Bronchial epithelial cell (primary cell): ENCODE results near the gene MXRA8. TPM values are rescaled to one million over a fixed set of nuclear protein-coding genes. Genes with fewer than 3 reads are reported as not detected.

Experiments
- DNase-seq: peaks from one replicate; pipeline ENCODE4 v3.0.0-alpha.2; 2010; ENCODE audit warnings: low read depth
- FAIRE-seq: peaks from 2 replicates; lab custom pipeline; 2011; peaks lifted over from hg19 to GRCh38; lab: Jason Lieb, UNC
- H3K27me3 ChIP-seq: 2 replicates; pipeline ENCODE4 v1.5.1; 2011; ENCODE audit warnings: low read length; ENCODE audit not compliant: control insufficient read depth, insufficient read depth
- H3K36me3 ChIP-seq: 2 replicates; pipeline ENCODE4 v1.5.1; 2011; ENCODE audit warnings: low read length; ENCODE audit not compliant: control insufficient read depth, insufficient read depth
- H3K4me3 ChIP-seq: 2 replicates; pipeline ENCODE4 v1.5.1; 2011; ENCODE audit warnings: mild to moderate bottlenecking, low read depth, low read length, control low read depth
- total RNA-seq: library from RNA; depleted of rRNA; stranded (reverse); fragments of >200 nt; gene quantifications from 2 replicates; pipeline ENCODE4 v1.2.1, GENCODE V29; 2014
- TF ChIP-seq, protein P1 (sequence below): IDR thresholded peaks from 2 replicates; pipeline ENCODE4 v1.5.1; 2011; ENCODE audit warnings: mild to moderate bottlenecking, moderate library complexity, low read length, control low read depth, inconsistent platforms; ENCODE audit not compliant: insufficient read depth, severe bottlenecking

The MXRA8 gene
- total RNA-seq, 1 donor from 2014 or later, result 5.0 TPM

DNA sequence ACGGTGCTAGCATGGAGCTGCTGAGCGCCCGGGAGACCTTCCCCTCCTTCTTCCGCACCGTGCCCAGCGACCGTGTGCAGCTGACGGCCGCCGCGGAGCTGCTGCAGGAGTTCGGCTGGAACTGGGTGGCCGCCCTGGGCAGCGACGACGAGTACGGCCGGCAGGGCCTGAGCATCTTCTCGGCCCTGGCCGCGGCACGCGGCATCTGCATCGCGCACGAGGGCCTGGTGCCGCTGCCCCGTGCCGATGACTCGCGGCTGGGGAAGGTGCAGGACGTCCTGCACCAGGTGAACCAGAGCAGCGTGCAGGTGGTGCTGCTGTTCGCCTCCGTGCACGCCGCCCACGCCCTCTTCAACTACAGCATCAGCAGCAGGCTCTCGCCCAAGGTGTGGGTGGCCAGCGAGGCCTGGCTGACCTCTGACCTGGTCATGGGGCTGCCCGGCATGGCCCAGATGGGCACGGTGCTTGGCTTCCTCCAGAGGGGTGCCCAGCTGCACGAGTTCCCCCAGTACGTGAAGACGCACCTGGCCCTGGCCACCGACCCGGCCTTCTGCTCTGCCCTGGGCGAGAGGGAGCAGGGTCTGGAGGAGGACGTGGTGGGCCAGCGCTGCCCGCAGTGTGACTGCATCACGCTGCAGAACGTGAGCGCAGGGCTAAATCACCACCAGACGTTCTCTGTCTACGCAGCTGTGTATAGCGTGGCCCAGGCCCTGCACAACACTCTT, 26.2 kb downstream of the MXRA8 start:
- no peak for FAIRE-seq
- Histone ChIP-seq H3K4me3 (no peak overlapping the region), H3K36me3 (peaks cover 11% of the 10 kb centered on the region), H3K27me3 (no peaks in the 10 kb centered on the region)
- TF ChIP-seq, protein P1, sequence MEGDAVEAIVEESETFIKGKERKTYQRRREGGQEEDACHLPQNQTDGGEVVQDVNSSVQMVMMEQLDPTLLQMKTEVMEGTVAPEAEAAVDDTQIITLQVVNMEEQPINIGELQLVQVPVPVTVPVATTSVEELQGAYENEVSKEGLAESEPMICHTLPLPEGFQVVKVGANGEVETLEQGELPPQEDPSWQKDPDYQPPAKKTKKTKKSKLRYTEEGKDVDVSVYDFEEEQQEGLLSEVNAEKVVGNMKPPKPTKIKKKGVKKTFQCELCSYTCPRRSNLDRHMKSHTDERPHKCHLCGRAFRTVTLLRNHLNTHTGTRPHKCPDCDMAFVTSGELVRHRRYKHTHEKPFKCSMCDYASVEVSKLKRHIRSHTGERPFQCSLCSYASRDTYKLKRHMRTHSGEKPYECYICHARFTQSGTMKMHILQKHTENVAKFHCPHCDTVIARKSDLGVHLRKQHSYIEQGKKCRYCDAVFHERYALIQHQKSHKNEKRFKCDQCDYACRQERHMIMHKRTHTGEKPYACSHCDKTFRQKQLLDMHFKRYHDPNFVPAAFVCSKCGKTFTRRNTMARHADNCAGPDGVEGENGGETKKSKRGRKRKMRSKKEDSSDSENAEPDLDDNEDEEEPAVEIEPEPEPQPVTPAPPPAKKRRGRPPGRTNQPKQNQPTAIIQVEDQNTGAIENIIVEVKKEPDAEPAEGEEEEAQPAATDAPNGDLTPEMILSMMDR, result no peak
- no peak for DNase-seq

DNA sequence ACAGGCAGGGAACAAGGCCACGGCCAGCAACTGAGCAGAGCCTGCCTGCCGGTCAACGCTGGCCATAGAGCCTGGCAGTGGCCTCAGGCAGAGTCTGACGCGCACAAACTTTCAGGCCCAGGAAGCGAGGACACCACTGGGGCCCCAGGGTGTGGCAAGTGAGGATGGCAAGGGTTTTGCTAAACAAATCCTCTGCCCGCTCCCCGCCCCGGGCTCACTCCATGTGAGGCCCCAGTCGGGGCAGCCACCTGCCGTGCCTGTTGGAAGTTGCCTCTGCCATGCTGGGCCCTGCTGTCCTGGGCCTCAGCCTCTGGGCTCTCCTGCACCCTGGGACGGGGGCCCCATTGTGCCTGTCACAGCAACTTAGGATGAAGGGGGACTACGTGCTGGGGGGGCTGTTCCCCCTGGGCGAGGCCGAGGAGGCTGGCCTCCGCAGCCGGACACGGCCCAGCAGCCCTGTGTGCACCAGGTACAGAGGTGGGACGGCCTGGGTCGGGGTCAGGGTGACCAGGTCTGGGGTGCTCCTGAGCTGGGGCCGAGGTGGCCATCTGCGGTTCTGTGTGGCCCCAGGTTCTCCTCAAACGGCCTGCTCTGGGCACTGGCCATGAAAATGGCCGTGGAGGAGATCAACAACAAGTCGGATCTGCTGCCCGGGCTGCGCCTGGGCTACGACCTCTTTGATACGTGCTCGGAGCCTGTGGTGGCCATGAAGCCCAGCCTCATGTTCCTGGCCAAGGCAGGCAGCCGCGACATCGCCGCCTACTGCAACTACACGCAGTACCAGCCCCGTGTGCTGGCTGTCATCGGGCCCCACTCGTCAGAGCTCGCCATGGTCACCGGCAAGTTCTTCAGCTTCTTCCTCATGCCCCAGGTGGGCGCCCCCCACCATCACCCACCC, 27.0 kb downstream of the MXRA8 start, which contains the start of gene TAS1R3:
TAS1R3 (plus strand) TSS at position 213 of the 898 bp plus-strand sequence; CDS start at position 279, 66 bp downstream.
- Histone ChIP-seq H3K27me3 (no peaks in the 10 kb centered on the region), H3K4me3 (no peak within 1 kb of the TSS), H3K36me3 (peaks cover 9% of the 10 kb centered on the region)
- TF ChIP-seq, protein P1, result no peak
- FAIRE-seq (no peak), DNase-seq (no peak)

DNA sequence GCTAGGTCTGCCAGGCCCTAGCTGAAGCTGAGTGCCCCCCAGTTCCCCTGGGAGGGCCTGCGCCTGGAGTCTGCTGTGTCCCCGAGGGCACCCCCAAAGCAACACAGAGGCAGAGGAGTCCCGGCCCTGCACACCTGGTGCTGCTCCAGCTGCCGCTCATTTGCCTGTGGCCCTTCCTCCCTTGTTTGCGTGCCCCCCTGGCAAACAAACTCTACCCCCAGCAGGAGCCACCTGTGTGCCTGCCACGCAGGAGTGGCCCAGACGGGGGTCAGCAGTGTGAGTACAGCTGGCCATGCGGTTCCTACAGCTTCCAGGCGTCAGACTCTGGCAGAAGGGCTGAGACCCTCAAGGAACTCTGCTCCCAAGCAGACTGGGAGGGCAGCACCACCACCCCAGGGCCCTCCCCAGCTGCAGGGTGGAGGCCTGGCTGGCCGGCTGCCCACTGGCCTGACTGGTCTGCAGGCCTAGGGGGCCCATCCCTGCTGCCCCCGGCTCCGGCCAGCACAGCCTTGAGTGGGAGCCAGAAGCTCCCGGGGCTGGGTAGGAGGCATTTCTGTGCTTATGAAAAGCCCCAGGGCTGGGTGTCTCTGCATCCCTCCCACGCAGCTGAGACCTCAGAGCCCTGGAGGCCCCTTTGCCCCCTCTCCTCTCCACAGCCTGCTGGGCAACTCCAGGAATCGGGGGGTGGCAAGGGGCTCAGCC, 27.8 kb downstream of the MXRA8 start:
- DNase-seq (no peak), FAIRE-seq (no peak)
- Histone ChIP-seq H3K4me3 (no peak overlapping the region), H3K27me3 (no peaks in the 10 kb centered on the region), H3K36me3 (peaks cover 9% of the 10 kb centered on the region)
- TF ChIP-seq, protein P1, result no peak

DNA sequence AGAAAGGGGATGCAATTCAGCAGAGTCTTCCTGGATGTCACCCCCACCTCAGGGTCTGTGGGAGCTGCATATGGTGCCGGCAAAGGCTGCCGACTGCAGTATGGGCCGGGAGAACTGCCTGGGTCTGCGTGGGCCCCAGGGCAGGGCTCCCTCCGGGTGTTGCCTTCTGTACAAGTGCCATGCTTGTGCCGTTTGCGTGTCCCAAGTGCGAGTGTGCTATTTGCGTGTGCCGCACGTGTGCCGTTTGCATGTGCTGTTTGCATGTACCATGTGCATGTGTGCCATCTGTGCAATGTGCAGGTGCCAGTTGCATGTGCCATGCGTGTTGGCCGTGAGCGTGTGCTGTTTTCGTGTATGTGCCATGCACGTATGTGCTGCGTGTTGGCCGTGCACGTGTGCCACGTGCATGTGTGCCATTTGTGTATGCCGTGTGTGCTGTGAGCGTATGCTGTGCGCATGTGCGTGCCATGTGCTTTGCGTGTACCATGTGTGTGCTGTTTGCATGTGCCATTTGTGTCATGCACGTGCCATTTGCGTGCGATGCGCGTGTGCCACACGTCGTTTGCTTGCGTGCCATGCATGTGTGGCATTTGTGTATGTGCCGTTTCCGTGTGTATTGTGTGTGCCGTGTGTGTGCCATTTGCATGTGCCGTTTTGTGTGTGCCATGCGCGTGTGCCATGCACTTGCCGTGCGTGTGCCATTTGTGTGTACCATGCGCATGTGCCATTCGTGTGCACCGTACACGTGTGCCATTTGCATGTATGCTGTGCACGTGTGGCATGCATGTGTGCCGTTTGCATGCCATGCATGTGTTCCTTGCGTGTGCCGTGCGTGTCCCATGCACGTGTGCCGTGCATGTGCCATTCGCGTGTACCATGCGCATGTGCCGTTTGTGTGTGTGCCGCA, 28.8 kb downstream of the MXRA8 start:
- H3K36me3 ChIP-seq, result peaks cover 7% of the 10 kb centered on the region
- TF ChIP-seq, protein P1, result no peak
- H3K27me3 ChIP-seq, result no peaks in the 10 kb centered on the region
- DNase-seq (no peak), FAIRE-seq (peak; percentile 97)
- no peak overlapping the region for H3K4me3 ChIP-seq

DNA sequence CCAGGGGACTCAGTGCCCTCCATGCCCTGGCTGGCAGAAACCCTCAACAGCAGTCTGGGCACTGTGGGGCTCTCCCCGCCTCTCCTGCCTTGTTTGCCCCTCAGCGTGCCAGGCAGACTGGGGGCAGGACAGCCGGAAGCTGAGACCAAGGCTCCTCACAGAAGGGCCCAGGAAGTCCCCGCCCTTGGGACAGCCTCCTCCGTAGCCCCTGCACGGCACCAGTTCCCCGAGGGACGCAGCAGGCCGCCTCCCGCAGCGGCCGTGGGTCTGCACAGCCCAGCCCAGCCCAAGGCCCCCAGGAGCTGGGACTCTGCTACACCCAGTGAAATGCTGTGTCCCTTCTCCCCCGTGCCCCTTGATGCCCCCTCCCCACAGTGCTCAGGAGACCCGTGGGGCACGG, 30.1 kb downstream of the MXRA8 start:
- no peak for FAIRE-seq
- TF ChIP-seq, protein P1, result no peak
- no peak for DNase-seq
- H3K36me3 ChIP-seq, result peaks cover 7% of the 10 kb centered on the region
- H3K27me3 ChIP-seq, result no peaks in the 10 kb centered on the region
- no peak overlapping the region for H3K4me3 ChIP-seq
